Vagina (tissue), 2 donors: Measurements from ENCODE around the gene NFASC. TPM values are rescaled to one million over a fixed set of nuclear protein-coding genes. Genes with fewer than 3 reads are reported as not detected.

Source experiments
- DNase-seq, 2 donors: peaks; one replicate each; pipeline ENCODE4 v3.0.0-alpha.2; 2017; ENCODE audit errors: extremely low spot score in 2 of 2
- H3K27ac ChIP-seq: fragments of 200-600 bp; sonication (generic); one replicate; pipeline ENCODE4 v1.5.1; 2019
- H3K27me3 ChIP-seq: fragments of 200-600 bp; sonication (generic); one replicate; pipeline ENCODE4 v1.5.1; 2019
- H3K36me3 ChIP-seq, 2 donors: fragments of 200-600 bp; sonication (generic); one replicate each; pipeline ENCODE4 v1.5.1; 2017 to 2019
- H3K4me1 ChIP-seq: fragments of 200-600 bp; sonication (generic); one replicate; pipeline ENCODE4 v1.5.1; 2019
- H3K4me3 ChIP-seq, 2 donors: fragments of 200-600 bp; sonication (generic); 1 replicate in 1 of 2; 2 replicates in 1 of 2; pipeline ENCODE4 v1.5.1; 2016 to 2019
- H3K9me3 ChIP-seq: fragments of 200-600 bp; sonication (generic); one replicate; pipeline ENCODE4 v1.5.1; 2019
- POLR2A ChIP-seq, 2 donors: fragments of 450-650 bp; IDR thresholded peaks; one replicate each; pipeline ENCODE4 v1.6.1; 2017; ENCODE audit warnings: antibody characterized with exemption in 2 of 2, mild to moderate bottlenecking in 2 of 2, moderate library complexity in 2 of 2
- POLR2AphosphoS5 ChIP-seq, 2 donors: sonication (generic); formaldehyde crosslinking; IDR thresholded peaks; one replicate each; pipeline ENCODE4 v1.9.0; 2017; ENCODE audit warnings: antibody characterized with exemption in 2 of 2, mild to moderate bottlenecking in 2 of 2, low read depth in 1 of 2; ENCODE audit not compliant: insufficient read depth in 1 of 2
- intact Hi-C: fragments of 100-400 bp; cut with DNase I; formaldehyde crosslinking; loops from one replicate; pipeline ENCODE4 v1.15.1; 2023
- total RNA-seq: library from RNA; depleted of rRNA; stranded (reverse); fragments of >200 nt; gene quantifications from one replicate; pipeline ENCODE4 v1.2.3, GENCODE V29; 2016
- TF ChIP-seq, protein P1 (sequence below), 3 experiments: fragments of 450-650 bp in 2 of 3; fragments of 200-600 bp in 1 of 3; sonication (generic) in 1 of 3; IDR thresholded peaks; one replicate each; pipeline ENCODE4 v1.5.1; 2017 to 2019; ENCODE audit warnings: antibody characterized with exemption in 3 of 3, mild to moderate bottlenecking in 2 of 3, moderate library complexity in 2 of 3

Gene NFASC
- total RNA-seq, 1 donor from 2014 or later, result 23.3 TPM

DNA sequence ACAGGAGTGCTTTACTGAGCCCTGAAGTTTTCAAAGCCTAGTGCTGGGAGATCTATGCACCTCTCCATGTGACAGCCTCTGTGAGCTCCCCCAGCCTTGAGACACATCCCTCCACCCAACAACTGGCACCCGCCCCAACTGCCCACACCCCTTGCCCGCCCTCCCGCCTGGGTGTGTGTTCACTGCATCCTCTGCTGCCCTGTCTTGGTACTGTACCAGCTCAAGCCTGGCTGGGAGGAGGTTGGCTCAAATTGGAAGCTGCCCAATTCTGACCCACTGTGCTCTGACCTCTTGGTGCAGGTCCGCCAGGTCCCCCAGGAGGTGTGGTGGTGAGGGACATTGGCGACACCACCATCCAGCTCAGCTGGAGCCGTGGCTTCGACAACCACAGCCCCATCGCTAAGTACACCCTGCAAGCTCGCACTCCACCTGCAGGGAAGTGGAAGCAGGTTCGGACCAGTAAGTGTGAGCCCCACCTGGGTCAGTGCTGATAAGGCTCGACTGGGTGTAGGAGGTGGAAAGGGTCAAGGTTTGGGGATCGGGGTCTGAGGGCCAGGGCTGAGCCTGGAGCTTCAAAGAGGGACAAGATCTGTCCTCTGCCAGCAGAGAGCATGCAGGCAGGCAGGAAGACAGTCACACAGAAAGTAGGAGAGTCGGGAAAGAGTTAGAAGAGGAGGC lies 195.6 kb downstream of the NFASC start:
- H3K27ac ChIP-seq, result no peak overlapping the region
- H3K4me3 ChIP-seq, result no peak overlapping the region
- no peaks in the 10 kb centered on the region for H3K36me3 ChIP-seq
- TF ChIP-seq POLR2AphosphoS5 (IDR thresholded peaks at IDR 0.05; ENCODE audit: insufficient read depth in 1 of 2, low read depth in 1 of 2), result no peak
- TF ChIP-seq, protein P1, sequence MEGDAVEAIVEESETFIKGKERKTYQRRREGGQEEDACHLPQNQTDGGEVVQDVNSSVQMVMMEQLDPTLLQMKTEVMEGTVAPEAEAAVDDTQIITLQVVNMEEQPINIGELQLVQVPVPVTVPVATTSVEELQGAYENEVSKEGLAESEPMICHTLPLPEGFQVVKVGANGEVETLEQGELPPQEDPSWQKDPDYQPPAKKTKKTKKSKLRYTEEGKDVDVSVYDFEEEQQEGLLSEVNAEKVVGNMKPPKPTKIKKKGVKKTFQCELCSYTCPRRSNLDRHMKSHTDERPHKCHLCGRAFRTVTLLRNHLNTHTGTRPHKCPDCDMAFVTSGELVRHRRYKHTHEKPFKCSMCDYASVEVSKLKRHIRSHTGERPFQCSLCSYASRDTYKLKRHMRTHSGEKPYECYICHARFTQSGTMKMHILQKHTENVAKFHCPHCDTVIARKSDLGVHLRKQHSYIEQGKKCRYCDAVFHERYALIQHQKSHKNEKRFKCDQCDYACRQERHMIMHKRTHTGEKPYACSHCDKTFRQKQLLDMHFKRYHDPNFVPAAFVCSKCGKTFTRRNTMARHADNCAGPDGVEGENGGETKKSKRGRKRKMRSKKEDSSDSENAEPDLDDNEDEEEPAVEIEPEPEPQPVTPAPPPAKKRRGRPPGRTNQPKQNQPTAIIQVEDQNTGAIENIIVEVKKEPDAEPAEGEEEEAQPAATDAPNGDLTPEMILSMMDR (IDR thresholded peaks at IDR 0.05), result no peak
- TF ChIP-seq POLR2A (IDR thresholded peaks at IDR 0.05), result no peak
- H3K4me1 ChIP-seq, result peaks cover 8% of the 10 kb centered on the region
- H3K27me3 ChIP-seq, result no peaks in the 10 kb centered on the region
- no peak for DNase-seq
- intact Hi-C loops, result no loop called here
- H3K9me3 ChIP-seq, result no peaks in the 10 kb centered on the region

DNA sequence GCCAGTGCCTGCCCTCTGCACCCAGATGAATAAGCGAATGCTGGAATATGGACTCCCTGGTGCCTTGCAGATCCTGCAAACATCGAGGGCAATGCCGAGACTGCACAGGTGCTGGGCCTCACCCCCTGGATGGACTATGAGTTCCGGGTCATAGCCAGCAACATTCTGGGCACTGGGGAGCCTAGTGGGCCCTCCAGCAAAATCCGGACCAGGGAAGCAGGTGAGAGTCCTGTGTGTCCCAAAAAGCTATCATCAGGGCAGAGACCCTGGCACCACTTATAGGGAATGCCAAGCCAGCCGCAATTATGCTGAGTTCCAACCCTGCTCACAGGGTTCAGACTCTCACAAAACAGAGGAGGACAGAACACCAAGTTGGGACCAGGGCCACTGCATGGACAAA lies 196.4 kb downstream of the NFASC start:
- DNase-seq, result no peak
- intact Hi-C loops, result no loop called here
- TF ChIP-seq, protein P1 (IDR thresholded peaks at IDR 0.05), result no peak
- no peak for TF ChIP-seq POLR2AphosphoS5 (IDR thresholded peaks at IDR 0.05; ENCODE audit: insufficient read depth in 1 of 2, low read depth in 1 of 2)
- no peak for TF ChIP-seq POLR2A (IDR thresholded peaks at IDR 0.05)

GRCh38 chr1:205068001-205068400 lies 197.3 kb downstream of the NFASC start:
- no peak for DNase-seq
- H3K36me3 ChIP-seq, result no peaks in the 10 kb centered on the region
- no peaks in the 10 kb centered on the region for H3K9me3 ChIP-seq
- intact Hi-C loops, result no loop called here
- H3K27ac ChIP-seq, result no peak overlapping the region
- H3K27me3 ChIP-seq, result no peaks in the 10 kb centered on the region
- TF ChIP-seq POLR2AphosphoS5 (IDR thresholded peaks at IDR 0.05; ENCODE audit: insufficient read depth in 1 of 2, low read depth in 1 of 2) (no peak), POLR2A (IDR thresholded peaks at IDR 0.05) (no peak)
- TF ChIP-seq, protein P1 (IDR thresholded peaks at IDR 0.05), result no peak
- H3K4me1 ChIP-seq, result no peaks in the 10 kb centered on the region
- H3K4me3 ChIP-seq, result no peak overlapping the region

More for the DNA sequence above, 196.4 kb downstream of the NFASC start:
- no peaks in the 10 kb centered on the region for H3K36me3 ChIP-seq
- no peak overlapping the region for H3K27ac ChIP-seq
- H3K27me3 ChIP-seq, result no peaks in the 10 kb centered on the region
- no peak overlapping the region for H3K4me3 ChIP-seq
- H3K9me3 ChIP-seq, result no peaks in the 10 kb centered on the region
- peaks cover under 1% of the 10 kb centered on the region for H3K4me1 ChIP-seq

GRCh38 chr1:205068457-205069040 lies 197.9 kb downstream of the NFASC start:
- DNase-seq, result no peak
- Histone ChIP-seq H3K36me3 (no peaks in the 10 kb centered on the region), H3K4me1 (no peaks in the 10 kb centered on the region), H3K4me3 (no peak overlapping the region), H3K9me3 (no peaks in the 10 kb centered on the region), H3K27me3 (no peaks in the 10 kb centered on the region), H3K27ac (no peak overlapping the region)
- TF ChIP-seq, protein P1 (IDR thresholded peaks at IDR 0.05), result no peak
- TF ChIP-seq POLR2AphosphoS5 (IDR thresholded peaks at IDR 0.05; ENCODE audit: insufficient read depth in 1 of 2, low read depth in 1 of 2) (no peak), POLR2A (IDR thresholded peaks at IDR 0.05) (no peak)
- intact Hi-C loops, result no loop called here
